LNCaP clone FGC (cell line): ENCODE results near the gene KLHL8.
"Not testable (repeated sequence)": the region's sequence is repeated elsewhere in the genome, so short reads cannot be mapped to it uniquely, and the experiment has no call there.

Experiments
- DNase-seq: peaks from one replicate; pipeline ENCODE4 v3.0.0-alpha.2; 2011; ENCODE audit warnings: low read depth
- H3K4me3 ChIP-seq: 2 replicates; pipeline ENCODE4 v1.5.1; 2011; ENCODE audit warnings: mild to moderate bottlenecking, low read depth, low read length, control low read depth
- CTCF ChIP-seq: IDR thresholded peaks from 2 replicates; pipeline ENCODE4 v1.5.1; 2012; ENCODE audit warnings: mild to moderate bottlenecking; ENCODE audit not compliant: control insufficient read depth, insufficient read depth; ENCODE audit errors: extremely low read depth

KLHL8 gene

GRCh38 chr4:87153078-87153870 is 67.1 kb downstream of the KLHL8 start:
- DNase-seq: no peak
- no peak for TF ChIP-seq CTCF
- H3K4me3 ChIP-seq: no peak overlapping the region

GRCh38 chr4:87152310-87153041 is 67.9 kb downstream of the KLHL8 start:
- no peak for DNase-seq
- no peak for TF ChIP-seq CTCF
- no peak overlapping the region for H3K4me3 ChIP-seq

GRCh38 chr4:87151730-87152129 is 68.7 kb downstream of the KLHL8 start:
- DNase-seq: no peak
- no peak for TF ChIP-seq CTCF
- no peak overlapping the region for H3K4me3 ChIP-seq

- TF ChIP-seq CTCF: peak; percentile 76
- H3K4me3 ChIP-seq: no peak overlapping the region
- peak; percentile 73 for DNase-seq
Measured at GRCh38 chr4:87150498-87151261, 69.7 kb downstream of the KLHL8 start.

- TF ChIP-seq CTCF: no peak
- no peak overlapping the region for H3K4me3 ChIP-seq
- DNase-seq: no peak
Measured at GRCh38 chr4:87147116-87147515, 73.3 kb downstream of the KLHL8 start.

- DNase-seq, H3K4me3 ChIP-seq: not testable (repeated sequence)
Measured at GRCh38 chr4:87145934-87146333, 74.5 kb downstream of the KLHL8 start.

- no peak overlapping the region for H3K4me3 ChIP-seq
- no peak for TF ChIP-seq CTCF
- no peak for DNase-seq
Measured at GRCh38 chr4:87144356-87144755, 76.1 kb downstream of the KLHL8 start.
